K562 (cell line): ENCODE measurements around the gene IL7R. TPM values are rescaled to one million over a fixed set of nuclear protein-coding genes. Genes with fewer than 3 reads are reported as not detected.

Experiments used
- ATAC-seq: fragments of 200-7000 bp; cut with Tn5 transposase; 3 replicates; pipeline ENCODE4 v1.9.1; 2020; ENCODE audit warnings: moderate library complexity
- BruUV-seq: library from RNA; stranded (reverse); fragments of 400-500 nt; replicated peaks from 2 replicates; lab custom pipeline; 2021; lab: Mats Ljungman, UMichigan
- CTCF ChIA-PET: fragments of 300-600 bp; formaldehyde crosslinking; extraction: SDS; loops from one replicate; lab custom pipeline; 2021; ENCODE audit warnings: low intra/inter-chr PET ratio; lab: Yijun Ruan, JAX
- POLR2A ChIA-PET: fragments of 300-600, 350-650 bp; sonication (Branson Sonifier 250); formaldehyde crosslinking; extraction: SDS; loops from one replicate; lab custom pipeline; 2021; ENCODE audit warnings: antibody characterized with exemption, inconsistent platforms; lab: Yijun Ruan, JAX
- DNase-seq, 4 experiments: peaks; one replicate each; pipeline versions ENCODE4 v3.0.0 to v3.0.0-alpha.2; 2011 to 2018; ENCODE audit warnings: low spot score in 3 of 4, mixed read lengths in 3 of 4; ENCODE audit errors: extremely low read depth in 1 of 4
- FAIRE-seq: peaks from 2 replicates; lab custom pipeline; 2011; peaks lifted over from hg19 to GRCh38; lab: Jason Lieb, UNC
- H2AFZ ChIP-seq: 2 replicates; pipeline ENCODE4 v1.6.0; 2011; ENCODE audit warnings: low read depth, low read length, control low read depth, inconsistent platforms
- H3K27ac ChIP-seq: fragments of 200-600 bp; 3 replicates; pipeline ENCODE4 v1.8.0; 2011; ENCODE audit warnings: low read depth, mild to moderate bottlenecking, control low read depth, inconsistent platforms, low read length, moderate library complexity, mixed read lengths; ENCODE audit errors: extremely low read depth
- H3K27me3 ChIP-seq, 2 experiments: fragments of 300-600 bp in 1 of 2; 2 replicates in 1 of 2; 3 replicates in 1 of 2; pipeline versions ENCODE4 v1.6.0 to v1.8.0; 2011; ENCODE audit warnings: inconsistent platforms in 2 of 2, low read length in 2 of 2, mild to moderate bottlenecking in 1 of 2, mixed read lengths in 1 of 2, moderate library complexity in 1 of 2; ENCODE audit not compliant: control insufficient read depth in 2 of 2, insufficient read depth in 2 of 2
- H3K36me3 ChIP-seq: fragments of 300-600 bp; 3 replicates; pipeline ENCODE4 v1.8.0; 2011; ENCODE audit warnings: mild to moderate bottlenecking, low read length, inconsistent platforms; ENCODE audit not compliant: control insufficient read depth, insufficient read depth
- H3K4me1 ChIP-seq, 2 experiments: fragments of 200-600 bp in 1 of 2; replicated peaks in 1 of 2; 2 replicates in 1 of 2; 3 replicates in 1 of 2; pipeline versions ENCODE4 v1.5.1 to v1.8.0; 2011; ENCODE audit warnings: inconsistent platforms in 2 of 2, low read length in 2 of 2, mild to moderate bottlenecking in 1 of 2, mixed read lengths in 1 of 2, moderate library complexity in 1 of 2; ENCODE audit not compliant: control insufficient read depth in 2 of 2, insufficient read depth in 2 of 2
- H3K4me2 ChIP-seq: 2 replicates; pipeline ENCODE4 v1.6.1; 2011; ENCODE audit warnings: low read length, control low read depth, inconsistent platforms, mixed read lengths; ENCODE audit not compliant: insufficient read depth
- H3K4me3 ChIP-seq: fragments of 200-600 bp; sonication (generic), shearing (Covaris generic); 2 replicates; pipeline ENCODE4 v1.5.1; 2016; ENCODE audit warnings: control low read depth, inconsistent platforms
- H3K79me2 ChIP-seq: fragments of 200-600 bp; 3 replicates; pipeline ENCODE4 v1.8.0; 2011; ENCODE audit warnings: low read length, inconsistent platforms; ENCODE audit not compliant: control insufficient read depth, insufficient read depth
- H3K9ac ChIP-seq, 2 experiments: 2 replicates each; pipeline versions ENCODE4 v1.6.0 to v1.6.1; 2011; ENCODE audit warnings: low read depth in 2 of 2, low read length in 2 of 2, control low read depth in 1 of 2, inconsistent platforms in 1 of 2, mild to moderate bottlenecking in 1 of 2, mixed read lengths in 1 of 2; ENCODE audit not compliant: insufficient read depth in 1 of 2
- H3K9me1 ChIP-seq: one replicate; pipeline ENCODE4 v1.6.0; 2011; ENCODE audit warnings: inconsistent platforms, mild to moderate bottlenecking, low read length, moderate library complexity; ENCODE audit not compliant: control insufficient read depth, insufficient read depth
- H3K9me3 ChIP-seq: replicated peaks from 2 replicates; pipeline ENCODE4 v1.5.1; 2011; ENCODE audit warnings: low read depth, low read length, inconsistent platforms; ENCODE audit not compliant: control insufficient read depth, insufficient read depth
- H4K20me1 ChIP-seq: replicated peaks from 2 replicates; pipeline ENCODE4 v1.6.1; 2011; ENCODE audit warnings: low read length, inconsistent platforms, mixed read lengths; ENCODE audit not compliant: control insufficient read depth, insufficient read depth
- FOXM1 ChIP-seq, 2 experiments: fragments of 450-650 bp in 1 of 2; sonication (generic) in 1 of 2; formaldehyde crosslinking in 1 of 2; IDR thresholded peaks; 2 replicates each; pipeline versions ENCODE4 v1.6.1 to v1.9.0; 2017 to 2022; ENCODE audit warnings: low read depth in 2 of 2, mild to moderate bottlenecking in 2 of 2, missing genetic modification reagents in 1 of 2, moderate library complexity in 1 of 2
- NFIX ChIP-seq: fragments of 250-450 bp; sonication (Bioruptor Pico); IDR thresholded peaks from 2 replicates; pipeline ENCODE4 v1.4.0; 2020; ENCODE audit warnings: low read depth, mild to moderate bottlenecking, moderate library complexity
- RCOR1 ChIP-seq, 2 experiments: IDR thresholded peaks; 2 replicates each; pipeline ENCODE4 v1.6.1; 2012; ENCODE audit warnings: low read depth in 2 of 2, low read length in 2 of 2, borderline replicate concordance in 1 of 2, improper control_type of control experiment in 1 of 2
- REST ChIP-seq, 2 experiments: fragments of 450-650 bp; formaldehyde crosslinking in 1 of 2; IDR thresholded peaks; 2 replicates each; pipeline versions ENCODE4 v1.4.0 to v1.6.1; 2014 to 2020; ENCODE audit warnings: mild to moderate bottlenecking in 2 of 2, borderline replicate concordance in 1 of 2, low read depth in 1 of 2
- SMARCB1 ChIP-seq: IDR thresholded peaks from 2 replicates; pipeline ENCODE4 v1.6.1; 2011; ENCODE audit warnings: improper control_type of control experiment, low read depth; ENCODE audit not compliant: insufficient read length
- SMC3 ChIP-seq: conservative IDR thresholded peaks from 2 replicates; pipeline ENCODE4 v1.6.1; 2011; ENCODE audit warnings: low read depth, low read length, improper control_type of control experiment; ENCODE audit not compliant: insufficient read depth
- ZMIZ1 ChIP-seq, 2 experiments: fragments of 150-350 bp in 1 of 2; IDR thresholded peaks; 2 replicates each; pipeline ENCODE4 v1.6.1; 2012 to 2016; ENCODE audit warnings: low read depth in 2 of 2, low read length in 2 of 2, mild to moderate bottlenecking in 1 of 2, moderate library complexity in 1 of 2
- WGBS: fragments of 100-300 bp; shearing (Covaris generic); methylation state at CpG from one replicate; pipeline ENCODE4 v1.1.6; 2016; ENCODE audit warnings: low coverage, mixed read lengths; ENCODE audit not compliant: insufficient coverage; ENCODE audit errors: missing lambda C conversion rate; 5-methylcytosine and 5-hydroxymethylcytosine counted together
- in situ Hi-C: fragments of 300-500 bp; cut with MboI; formaldehyde crosslinking; loops from 4 replicates; pipeline ENCODE4 v1.15.0; 2018; ENCODE audit warnings: inconsistent platforms, mixed read lengths
- intact Hi-C: fragments of 100-400 bp; cut with micrococcal nuclease; formaldehyde crosslinking; loops from 2 replicates; pipeline ENCODE4 v1.14.2; 2022
- polyA plus RNA-seq, 8 experiments: library from polyadenylated mRNA; depleted of rRNA in 4 of 8; stranded (reverse) in 5 of 8; unstranded in 3 of 8; fragments of >200 nt; fragmentation: Nextera tagmentation in 2 of 8; fragmentation: Illumina TruSeq in 1 of 8; extraction: Ambion mirVana in 2 of 8; extraction: Trizol in 1 of 8; gene quantifications; 2 replicates each; pipeline versions ENCODE4 v1.2.1 to v1.2.3, GENCODE V29; 2011 to 2014; ENCODE audit warnings: inconsistent platforms in 1 of 8, missing spikeins in 1 of 8
- total RNA-seq, 7 experiments: library from RNA; depleted of rRNA in 6 of 7; stranded (reverse); fragments of >200 nt in 6 of 7; fragmentation: Illumina TruSeq in 2 of 7; extraction: Trizol in 2 of 7; gene quantifications; 2 replicates each; pipeline versions ENCODE4 v1.2.1 to v1.2.3, GENCODE V29; 2011 to 2021; ENCODE audit warnings: low replicate concordance in 1 of 7

Gene IL7R
- total and polyA plus RNA-seq, 9 of the 15 experiments (the other 6 are each of a cell fraction or from before 2014, with no cell fraction given), result 0.04 to 0.98 (median 0.09) TPM; not detected in 3

GRCh38 chr5:35924950-35925722 is 68.4 kb downstream of the IL7R start:
- WGBS, result 3% methylated on average over 21 of the region's 21 CpGs
- POLR2A ChIA-PET, result no interaction called here
- Histone ChIP-seq H3K4me1 (no peaks in the 10 kb centered on the region), H3K9me1 (no peaks in the 10 kb centered on the region), H3K36me3 (no peaks in the 10 kb centered on the region), H3K9ac (no peak overlapping the region), H3K27ac (no peak overlapping the region), H3K27me3 (peaks cover 0 to 5% of the 10 kb centered on the region in 2 experiments; a peak in 1 of 5 replicates), H3K79me2 (no peaks in the 10 kb centered on the region), H2AFZ (no peak overlapping the region), H3K4me3 (no peak overlapping the region), H3K4me2 (no peak overlapping the region), H3K9me3 (no peaks in the 10 kb centered on the region), H4K20me1 (no peaks in the 10 kb centered on the region)
- DNase-seq (peak; percentile 18 to 62 (median 40)), FAIRE-seq (peak; percentile 78), ATAC-seq (peak; percentile 94)
- no TSS peak for BruUV-seq
- CTCF ChIA-PET, result interaction anchor here (1.0 to 3.6 kb wide), 2 partner anchors 835 to 1451 kb away, joined by 5 to 33 read pairs; no protein-coding TSS in a partner anchor
- in situ Hi-C loops (loop anchor here (5.0 kb wide), 2 partner anchors 833 to 1448 kb away; no protein-coding TSS in a partner anchor), intact Hi-C loops (loop anchor here (5.0 kb wide), 3 partner anchors 273 to 1453 kb away; no protein-coding TSS in a partner anchor)
- TF ChIP-seq SMC3 (peak; percentile 69), REST (IDR thresholded peaks at IDR 0.05; ENCODE audit: borderline replicate concordance) (peak; percentile 53; the same call in 1 of the 2 replicates), REST (CRISPR knock-in tag; IDR thresholded peaks at IDR 0.05; ENCODE audit: low read depth) (no peak), RCOR1 (IDR thresholded peaks at IDR 0.05; ENCODE audit: borderline replicate concordance in 1 of 2, low read depth in 2 of 2, low read length in 2 of 2) (0 out of 4 replicates have a peak, but pooled peaks of 1 of the 2 experiments have one; percentile 26), SMARCB1 (no peak), ZMIZ1 (IDR thresholded peaks at IDR 0.05; ENCODE audit: low read depth in 2 of 2, low read length in 2 of 2) (no peak), NFIX (CRISPR knock-in tag) (no peak), FOXM1 (IDR thresholded peaks at IDR 0.05; ENCODE audit: low read depth) (no peak), FOXM1 (CRISPR knock-in tag; IDR thresholded peaks at IDR 0.05; ENCODE audit: low read depth) (no peak)
